Femur (tissue), 1 donor: ENCODE data around the gene JADE1.

Experiments
- DNase-seq: peaks from one replicate; pipeline ENCODE4 v3.0.0-alpha.2; 2017

The JADE1 gene

DNA sequence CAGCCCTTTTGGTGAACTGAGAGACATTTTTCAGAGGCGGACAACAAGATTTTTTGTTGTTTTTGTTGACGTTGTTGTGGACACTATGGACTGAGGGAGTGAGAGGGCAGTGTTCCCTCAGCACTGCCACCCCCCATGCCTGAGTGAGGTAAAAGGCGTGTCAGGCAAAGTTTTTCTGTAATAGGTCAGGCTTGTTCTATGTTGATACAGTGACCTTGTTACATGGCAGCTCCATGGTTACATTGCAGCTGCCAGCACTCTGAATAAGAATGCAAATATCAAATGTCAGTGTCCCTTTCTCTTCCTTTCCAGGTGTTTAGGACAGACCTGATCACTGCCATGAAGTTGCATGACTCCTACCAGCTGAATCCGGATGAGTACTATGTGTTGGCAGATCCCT, 36.6 kb downstream of the JADE1 start:
- DNase-seq: no peak

DNA sequence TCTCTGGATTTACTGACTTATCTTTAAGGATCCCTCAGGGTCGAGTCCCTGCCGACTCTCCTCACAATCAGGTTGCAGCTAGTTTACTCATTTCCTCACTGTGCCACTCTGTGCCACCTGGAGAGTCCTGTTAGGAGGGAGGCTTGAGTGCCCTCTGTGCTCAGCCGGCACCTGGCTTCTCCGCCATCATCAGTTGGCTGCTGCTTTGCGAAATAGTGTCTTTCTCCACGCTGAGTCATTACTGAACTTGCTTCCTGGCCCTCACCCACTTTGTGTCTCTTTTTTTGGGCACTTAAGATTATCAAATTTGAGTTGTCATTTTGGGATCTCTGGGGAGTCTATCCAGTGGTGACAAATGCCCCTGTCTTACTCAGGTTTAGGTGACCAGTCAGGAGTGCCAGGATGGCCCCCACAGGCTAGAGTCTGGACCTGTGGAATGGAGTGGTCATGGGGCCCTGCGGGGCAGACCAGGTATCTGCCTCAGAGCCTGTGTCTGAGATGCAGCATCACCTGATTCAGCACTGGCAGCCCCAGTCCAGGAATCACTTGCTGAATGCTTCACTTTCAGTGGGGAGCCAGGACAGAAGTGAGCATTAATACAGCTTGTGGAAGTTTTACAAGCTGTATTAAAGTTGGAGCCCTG, 37.7 kb downstream of the JADE1 start:
- DNase-seq: no peak

DNA sequence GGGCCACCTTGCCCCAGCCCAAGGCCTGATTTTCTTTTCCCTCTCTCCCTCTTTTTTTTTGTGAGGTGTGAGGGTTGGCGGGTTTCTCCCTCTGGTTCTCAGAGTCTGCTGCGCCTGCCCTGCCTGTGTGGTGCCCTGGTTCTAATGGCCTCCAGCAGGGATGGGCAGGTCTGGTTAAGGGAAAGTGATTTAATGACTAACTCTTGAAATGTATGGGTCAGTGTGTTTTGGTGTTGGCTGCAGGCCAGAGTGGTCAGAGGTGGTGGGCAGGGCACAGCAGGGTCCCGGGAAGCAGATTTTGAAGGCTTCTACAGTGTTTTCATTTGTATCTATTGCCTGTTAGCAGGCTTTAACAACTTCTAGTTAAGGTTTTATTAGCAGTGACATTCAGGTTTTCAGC, 39.0 kb downstream of the JADE1 start:
- no peak for DNase-seq

DNA sequence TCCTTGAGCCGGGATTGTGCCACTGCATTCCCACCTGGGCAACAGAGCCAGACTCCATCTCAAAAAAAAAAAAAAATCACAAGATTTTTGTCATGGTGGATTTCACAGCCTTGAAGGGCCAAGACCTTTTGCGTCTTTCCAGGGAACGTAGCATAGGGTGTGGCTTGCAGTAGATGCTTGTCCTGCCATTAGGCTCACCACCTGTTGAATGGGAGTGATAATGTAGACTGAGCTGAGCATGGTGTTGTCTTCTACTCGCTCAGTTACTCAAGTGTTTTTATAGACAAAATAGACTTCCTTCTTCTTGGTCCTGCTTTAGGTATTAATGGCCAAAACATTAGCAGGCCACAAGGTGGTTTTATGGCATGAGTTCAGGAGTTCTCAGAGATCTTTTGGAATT, 40.8 kb downstream of the JADE1 start:
- no peak for DNase-seq

DNA sequence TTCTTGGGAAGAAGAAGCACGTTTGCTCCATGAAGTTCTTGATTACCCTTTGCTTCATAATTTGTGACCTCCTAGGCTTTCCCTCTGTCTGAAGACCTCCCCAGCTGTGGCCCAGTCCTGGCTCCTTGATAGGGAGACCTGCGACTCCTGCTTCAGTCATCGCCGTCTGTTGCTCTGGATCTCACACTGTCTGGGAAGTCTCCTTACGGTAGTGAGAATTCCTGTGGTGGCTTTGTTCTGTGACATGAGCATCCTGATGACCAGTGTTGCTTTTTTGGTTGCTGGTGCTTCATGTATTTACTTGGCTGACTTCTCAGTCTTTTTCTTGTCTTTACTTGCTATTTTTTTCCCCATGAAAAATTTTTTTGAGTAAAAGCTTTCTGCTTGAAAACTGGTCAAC, 44.2 kb downstream of the JADE1 start:
- DNase-seq: no peak

DNA sequence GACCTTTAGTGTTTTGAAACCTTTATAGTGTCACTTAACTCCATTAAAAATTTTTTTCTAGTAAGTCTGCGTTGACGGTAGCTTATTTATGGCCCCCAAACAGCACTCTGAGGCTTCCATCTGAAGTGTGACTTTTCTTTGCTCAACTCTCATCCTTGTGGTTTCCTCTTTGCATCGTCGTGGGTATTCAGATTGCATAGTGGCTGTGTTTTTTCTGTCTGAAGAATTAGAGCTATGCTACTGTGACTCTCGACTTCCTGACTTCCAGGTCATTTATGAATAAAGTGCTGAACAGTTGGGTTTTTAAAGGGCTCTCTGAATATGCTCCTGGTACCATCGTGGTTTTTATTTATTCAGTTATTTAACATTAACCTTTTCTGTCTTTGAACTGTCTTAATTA, 44.9 kb downstream of the JADE1 start:
- no peak for DNase-seq

DNA sequence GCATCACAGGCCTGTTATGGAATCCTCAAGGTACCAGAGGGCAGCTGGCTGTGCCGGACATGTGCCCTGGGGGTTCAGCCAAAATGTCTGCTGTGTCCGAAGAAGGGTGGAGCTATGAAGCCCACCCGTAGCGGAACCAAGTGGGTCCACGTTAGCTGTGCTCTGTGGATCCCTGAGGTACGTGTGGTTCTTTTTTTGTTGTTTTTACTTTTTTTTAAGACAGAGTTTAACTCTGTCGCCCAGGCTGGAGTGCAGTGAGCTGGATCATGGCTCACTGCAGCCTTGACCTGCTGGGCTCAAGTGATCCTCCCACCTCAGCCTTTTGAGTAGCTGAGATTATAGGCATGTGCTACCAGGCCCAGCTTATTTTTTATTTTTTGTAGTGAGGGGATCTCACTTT, 46.1 kb downstream of the JADE1 start:
- no peak for DNase-seq

DNA sequence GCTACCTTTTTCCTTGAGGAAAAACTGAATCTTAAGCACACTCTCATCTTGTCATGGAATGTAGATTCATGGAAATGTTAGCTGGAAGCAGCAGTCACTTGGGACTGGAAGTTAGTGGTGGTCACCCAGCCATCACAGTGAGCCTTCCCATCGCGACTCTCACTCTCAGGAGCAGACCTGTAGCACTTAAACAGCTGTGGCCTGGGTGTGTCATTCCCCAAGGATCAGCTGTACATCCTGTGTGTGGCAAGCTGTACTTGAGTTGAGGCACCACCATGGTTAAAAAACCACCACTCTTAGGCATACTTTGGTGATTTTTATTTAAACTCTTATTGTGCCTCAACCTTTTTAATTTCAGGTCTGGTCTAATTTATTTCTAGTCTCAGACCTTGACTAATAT, 46.7 kb downstream of the JADE1 start:
- DNase-seq: no peak

DNA sequence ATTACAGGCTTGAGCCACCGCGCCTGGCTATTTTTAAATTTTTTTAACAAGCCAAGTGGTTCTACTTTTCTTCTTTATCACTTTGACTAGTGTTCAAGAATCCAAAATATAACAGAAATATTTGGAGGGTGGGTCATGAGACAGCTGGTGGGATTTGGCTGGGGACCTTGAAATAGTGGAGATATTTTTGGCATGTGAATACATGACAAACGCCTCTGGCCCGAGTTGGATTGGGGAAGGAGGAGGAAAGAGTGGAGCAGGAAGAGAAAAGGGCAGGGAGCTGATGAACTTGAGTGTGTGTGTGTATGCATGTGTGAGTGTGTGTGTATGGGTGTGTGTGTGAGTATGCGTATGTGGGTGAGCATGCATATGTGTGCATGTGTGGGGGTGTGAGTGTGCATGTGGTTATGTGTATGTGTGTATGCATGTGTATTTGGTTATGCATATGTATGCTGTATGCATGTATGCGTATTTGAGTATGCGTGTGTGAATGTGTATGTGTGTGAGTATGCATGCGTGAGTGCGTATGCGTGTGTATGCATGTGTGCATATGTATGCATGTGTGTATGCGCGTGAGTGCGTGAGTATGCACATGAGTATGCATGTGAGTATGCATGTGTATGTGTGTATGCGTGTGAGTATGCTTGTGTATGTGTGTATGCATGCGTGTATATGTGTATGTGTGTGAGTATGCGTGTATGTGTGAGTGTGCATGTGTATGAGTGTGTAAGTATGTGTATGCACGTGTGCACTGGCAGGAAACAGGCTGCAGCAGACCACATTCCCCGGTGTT, 49.6 kb downstream of the JADE1 start:
- peak; percentile 66 for DNase-seq

DNA sequence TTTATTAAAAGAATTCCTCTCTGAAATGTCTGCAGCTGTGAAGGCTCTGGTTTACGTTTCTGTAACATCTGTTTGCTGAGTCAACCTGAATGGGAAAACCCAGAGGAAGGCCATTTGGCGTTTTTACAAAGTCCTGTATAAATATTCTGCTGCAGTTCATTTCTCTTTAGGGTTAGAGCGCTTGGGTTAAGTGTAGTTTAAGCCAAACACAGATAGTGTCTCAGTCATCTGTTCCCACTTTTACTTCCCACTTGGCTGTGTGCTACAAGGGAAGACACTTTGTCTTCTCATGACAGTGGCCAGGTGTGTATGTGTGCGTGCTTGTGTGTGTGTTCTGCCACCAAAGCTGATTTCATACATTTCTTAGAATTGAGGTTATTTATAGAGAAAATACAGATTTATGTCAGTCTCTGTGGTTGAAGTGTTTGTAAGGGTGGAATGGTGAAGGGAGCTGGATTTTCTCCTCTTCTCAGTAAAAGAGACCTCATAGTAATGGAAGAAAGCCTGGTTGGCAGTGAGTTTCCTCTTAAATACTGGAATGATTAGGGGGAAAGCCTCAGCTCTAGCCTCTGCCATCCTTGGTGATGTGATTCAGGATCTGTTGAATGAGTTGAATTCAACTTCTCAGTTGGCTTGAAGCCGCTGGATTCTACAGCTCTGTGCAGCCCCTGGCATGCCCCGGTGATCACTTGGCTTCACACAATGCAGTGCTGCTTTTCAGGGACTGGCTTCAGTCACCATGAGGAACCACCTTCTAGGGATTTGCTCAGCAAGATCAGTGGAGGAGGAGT, 50.6 kb downstream of the JADE1 start:
- DNase-seq: peak; percentile 60

DNA sequence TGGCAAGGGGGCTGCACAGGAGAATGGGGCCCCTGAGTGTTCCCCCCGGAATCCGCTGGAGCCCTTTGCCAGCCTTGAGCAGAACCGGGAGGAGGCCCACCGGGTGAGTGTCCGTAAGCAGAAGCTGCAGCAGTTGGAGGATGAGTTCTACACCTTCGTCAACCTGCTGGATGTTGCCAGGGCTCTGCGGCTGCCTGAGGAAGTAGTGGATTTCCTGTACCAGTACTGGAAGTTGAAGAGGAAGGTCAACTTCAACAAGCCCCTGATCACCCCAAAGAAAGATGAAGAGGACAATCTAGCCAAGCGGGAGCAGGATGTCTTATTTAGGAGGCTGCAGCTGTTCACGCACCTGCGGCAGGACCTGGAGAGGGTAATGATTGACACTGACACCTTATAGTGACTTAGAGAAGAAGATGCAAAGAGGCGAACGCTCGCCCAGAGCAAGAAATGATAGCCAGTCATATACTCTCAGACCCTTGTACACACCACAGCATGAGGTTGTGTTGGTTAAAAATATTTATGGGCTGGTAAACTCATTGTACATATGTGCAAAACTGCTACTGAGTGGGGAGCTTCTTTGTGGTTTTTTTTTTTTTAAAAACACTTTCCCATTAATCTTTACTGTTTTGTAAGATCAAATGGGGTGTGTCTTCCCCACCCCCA, 52.5 kb downstream of the JADE1 start:
- no peak for DNase-seq

DNA sequence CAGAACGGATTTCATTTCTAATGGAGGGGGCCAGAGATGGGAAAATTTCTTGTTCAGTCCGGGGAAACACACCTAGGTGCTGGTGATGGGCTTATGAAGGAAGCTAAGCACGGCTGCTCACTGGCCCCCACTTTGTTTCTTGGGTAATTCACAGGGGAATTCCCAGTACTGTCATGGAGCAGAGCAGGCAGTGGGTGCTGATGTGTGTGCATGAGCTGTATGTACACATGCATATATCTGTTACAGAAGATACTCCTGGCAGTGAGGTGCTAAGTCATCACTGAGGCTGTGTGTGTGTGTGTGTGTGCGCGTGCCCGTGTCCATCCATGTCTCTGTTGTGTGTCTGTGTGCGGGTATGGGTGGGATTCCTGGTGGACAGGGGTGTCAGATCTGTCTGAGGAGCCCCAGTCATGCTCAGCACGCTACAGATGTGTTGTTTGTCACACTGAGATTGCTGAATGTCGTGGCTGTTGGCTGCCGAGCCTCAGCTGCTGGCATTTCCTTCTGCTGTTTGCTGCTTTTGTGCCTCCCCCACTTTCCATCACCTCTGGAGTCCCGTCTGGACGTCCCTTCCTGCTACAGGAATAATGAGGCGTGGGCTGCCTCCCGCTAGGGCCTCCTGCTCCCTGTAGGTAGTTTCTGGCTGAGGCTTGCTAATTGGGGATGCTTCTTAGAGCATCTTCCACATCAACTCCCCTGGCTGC, 53.3 kb downstream of the JADE1 start:
- DNase-seq: no peak

DNA sequence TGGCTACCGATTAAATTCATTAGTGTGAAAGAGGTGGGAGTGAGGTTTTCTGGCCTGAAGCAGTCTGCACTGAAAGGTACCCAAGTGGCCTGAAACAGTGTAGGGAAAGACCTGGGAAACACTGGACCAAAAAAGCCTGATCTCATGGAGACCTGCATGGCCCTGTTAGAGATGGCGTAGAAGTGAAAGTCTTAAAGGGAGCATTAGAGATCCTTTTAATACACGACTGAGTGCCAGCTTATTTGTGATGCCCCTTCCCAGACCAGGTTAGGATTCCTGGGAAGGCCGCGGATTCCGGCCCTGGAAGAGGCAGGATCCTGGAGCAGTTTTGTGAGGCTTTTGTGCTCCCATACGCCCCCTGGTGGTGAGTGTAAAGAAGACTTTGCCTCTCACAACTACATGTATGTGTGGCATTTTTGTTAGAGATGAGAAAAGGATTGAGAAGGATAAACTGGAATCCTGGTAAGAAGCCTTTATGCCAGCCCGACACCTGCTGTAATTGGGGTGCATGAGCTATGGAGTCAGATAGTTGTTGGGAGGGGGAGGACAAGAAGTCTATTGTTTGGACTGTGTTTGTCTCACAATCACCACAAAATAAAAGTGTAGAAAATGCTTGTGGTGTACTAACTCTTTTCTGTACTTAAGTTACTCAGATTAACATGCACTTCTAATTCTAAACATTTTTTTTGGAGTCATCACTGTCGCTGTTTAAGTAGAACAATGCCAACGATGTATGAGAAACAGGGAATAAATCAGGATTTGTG, 54.0 kb downstream of the JADE1 start:
- DNase-seq: peak; percentile 88

DNA sequence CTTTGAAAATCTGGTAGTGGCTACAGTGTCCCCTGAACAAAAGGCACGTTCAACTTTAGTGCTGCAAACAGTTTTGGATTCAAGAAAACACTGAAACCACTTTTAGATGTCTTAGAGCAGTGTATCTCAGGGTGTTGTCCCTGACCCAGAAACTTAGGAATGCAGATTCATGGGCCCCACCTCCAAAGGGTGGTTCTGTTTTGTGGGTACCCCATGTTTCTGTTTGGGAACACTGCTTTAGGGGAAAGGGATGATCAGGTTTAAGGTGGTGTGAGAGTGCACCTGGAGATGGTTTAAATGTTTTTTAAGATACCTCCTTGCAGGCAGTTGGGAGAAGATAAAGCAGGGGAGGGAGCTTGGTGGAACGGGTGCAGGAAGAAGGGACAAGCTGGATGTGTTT, 55.6 kb downstream of the JADE1 start:
- DNase-seq: no peak

DNA sequence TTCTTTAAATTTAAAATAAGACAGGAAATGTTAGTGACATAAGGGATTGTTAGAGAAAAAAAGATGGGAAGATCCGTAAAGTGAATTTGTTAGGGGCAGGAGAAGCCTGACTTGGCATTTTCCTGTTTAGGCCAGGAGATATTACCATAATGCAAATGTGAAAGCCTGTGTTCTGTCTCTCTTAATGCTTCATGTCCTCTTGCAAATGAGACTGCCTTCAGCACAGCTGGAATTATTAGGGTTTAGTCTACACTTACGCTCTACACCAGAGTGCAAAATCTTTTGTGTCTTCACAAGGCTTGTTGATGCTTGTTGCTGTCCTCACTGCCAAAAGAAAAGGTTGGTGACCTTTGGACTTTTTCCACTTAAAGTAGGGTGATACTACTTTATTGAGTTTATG, 56.8 kb downstream of the JADE1 start:
- no peak for DNase-seq

DNA sequence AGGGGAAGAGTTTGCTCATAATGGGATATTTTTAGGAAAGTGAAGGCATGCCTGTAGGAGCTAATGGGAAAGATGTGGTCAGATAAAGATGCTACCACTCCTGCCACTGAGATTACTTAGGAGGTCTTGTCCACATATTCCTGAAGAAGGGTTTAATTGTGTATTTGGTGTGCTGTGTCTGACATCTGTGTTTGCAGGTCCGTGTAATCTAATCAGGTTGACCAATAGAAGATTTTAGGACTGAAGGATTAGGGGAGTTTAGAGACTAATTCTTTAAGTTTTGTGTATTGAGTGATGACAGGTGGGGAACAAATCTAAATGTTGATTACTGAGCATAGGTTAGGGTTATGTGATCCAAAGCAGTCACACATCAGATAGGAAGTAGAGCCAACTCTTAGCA, 57.2 kb downstream of the JADE1 start:
- DNase-seq: no peak

DNA sequence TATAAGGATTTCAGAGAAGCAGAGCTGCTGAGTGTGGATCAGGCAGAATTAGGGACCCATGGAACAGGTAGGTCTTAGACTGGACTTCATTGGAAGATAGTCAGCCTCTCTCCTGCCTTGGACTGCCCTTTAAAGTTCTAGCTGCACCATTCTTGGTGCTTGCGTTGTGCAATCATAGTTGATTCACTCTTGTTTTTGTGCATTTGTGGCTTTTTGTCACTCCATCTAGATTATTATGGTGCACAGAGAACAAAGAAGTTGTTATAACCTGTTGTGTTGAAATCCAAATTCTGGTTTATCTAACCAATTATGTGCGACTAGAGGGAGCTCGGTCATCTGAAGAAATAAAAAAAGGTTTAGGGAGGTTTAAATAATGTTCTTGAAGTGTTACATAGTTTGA, 59.3 kb downstream of the JADE1 start:
- no peak for DNase-seq

DNA sequence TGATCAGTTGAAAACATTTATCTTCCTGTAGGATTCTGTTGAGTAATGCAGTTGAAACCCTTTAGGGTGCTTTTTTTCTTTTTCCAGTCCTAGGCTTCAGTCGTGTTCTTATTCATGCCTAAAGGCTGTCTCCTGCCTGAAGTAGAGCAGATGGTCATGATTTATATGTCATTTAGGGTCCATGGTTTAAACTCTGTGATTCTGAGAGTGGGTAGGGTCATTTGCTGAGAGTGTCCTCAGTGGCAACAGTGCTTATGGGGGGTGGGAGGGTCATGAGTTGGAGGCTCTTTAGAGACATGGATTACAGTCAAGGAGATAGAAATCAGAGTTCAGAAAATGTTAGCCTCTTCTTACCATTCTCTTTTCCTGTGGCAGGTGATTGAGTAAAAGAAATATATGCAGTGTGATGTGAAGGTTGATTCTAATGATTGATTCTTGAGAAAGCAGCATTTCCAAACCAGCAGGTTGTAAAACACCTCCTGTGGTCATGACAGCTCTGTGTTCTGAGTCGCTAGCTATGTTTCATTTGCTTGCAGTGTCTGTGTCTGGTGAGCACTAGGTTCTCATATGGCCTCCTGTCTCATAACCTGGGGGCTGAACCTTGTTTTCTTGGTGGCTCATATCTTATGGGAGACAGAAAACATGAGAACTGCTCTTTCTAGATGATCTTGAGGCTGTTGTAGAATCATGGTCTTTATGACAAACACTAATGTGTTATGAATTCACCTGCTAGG, 60.4 kb downstream of the JADE1 start:
- DNase-seq: no peak

DNA sequence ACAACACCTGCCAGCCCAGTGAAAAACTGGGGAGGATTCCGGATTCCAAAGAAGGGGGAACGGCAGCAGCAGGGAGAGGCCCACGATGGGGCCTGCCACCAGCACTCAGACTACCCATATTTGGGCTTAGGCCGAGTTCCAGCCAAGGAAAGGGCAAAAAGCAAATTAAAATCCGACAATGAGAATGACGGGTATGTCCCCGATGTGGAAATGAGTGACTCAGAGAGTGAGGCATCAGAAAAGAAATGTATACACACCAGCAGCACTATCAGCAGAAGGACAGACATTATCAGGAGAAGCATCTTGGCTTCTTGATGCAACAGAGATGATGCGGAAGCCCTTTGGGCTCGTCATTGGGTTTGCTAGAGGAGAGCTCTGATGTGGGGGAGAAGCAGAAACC, 62.4 kb downstream of the JADE1 start:
- DNase-seq: no peak

DNA sequence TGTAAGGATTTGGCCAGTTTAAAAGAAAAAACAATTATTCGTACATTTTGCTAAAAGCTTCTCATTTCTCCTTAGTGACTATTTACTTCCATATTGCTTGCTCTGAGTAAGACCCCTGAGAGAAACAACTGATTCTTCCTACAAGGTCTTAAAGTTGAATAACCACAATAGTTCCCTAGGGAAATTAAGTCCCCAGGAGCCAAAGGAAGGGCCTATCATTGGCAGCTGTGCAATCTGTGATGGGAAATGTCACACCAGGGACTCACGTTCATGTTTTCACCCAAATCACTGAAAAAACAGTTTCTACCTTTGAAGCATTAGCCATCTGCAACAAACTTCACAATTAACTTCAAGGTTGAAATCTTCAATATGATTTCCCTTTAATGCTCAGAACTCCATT, 66.7 kb downstream of the JADE1 start:
- no peak for DNase-seq

DNA sequence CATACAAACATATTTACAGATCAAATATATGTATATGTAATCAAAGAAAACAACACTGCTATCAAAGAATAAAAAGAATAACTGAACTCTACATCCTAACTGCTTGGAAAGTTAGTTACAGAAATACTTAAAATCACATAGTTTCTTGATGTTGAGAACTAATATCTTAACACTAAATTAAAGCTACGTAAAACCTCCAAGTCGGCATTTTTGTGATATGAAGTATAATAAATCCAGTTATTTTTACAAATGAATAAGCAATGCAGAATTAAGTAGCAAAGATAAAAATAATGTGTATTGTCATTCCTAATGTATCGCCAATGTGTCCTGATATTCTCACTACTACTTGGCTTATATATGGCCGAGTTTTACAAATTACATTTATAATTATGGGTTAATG, 68.4 kb downstream of the JADE1 start:
- DNase-seq: no peak
